K562 (cell line): ENCODE data around the gene CCDC78. TPM values are rescaled to one million over a fixed set of nuclear protein-coding genes. Genes with fewer than 3 reads are reported as not detected.

Experiments
- BRF2 ChIP-seq: IDR thresholded peaks from 3 replicates; pipeline ENCODE4 v1.6.1; 2011; ENCODE audit warnings: borderline replicate concordance, mild to moderate bottlenecking; ENCODE audit not compliant: insufficient read length, insufficient read depth
- CC2D1A ChIP-seq: fragments of 450-650 bp; IDR thresholded peaks from 2 replicates; pipeline ENCODE4 v1.6.1; 2017; ENCODE audit warnings: mild to moderate bottlenecking
- CHD2 ChIP-seq: IDR thresholded peaks from 2 replicates; pipeline ENCODE4 v1.6.1; 2011; ENCODE audit warnings: low read depth, low read length
- CREB5 ChIP-seq: fragments of 250-450 bp; sonication (Bioruptor Pico); IDR thresholded peaks from 2 replicates; pipeline ENCODE4 v1.5.0; 2020; ENCODE audit warnings: mild to moderate bottlenecking
- DIDO1 ChIP-seq: fragments of 450-650 bp; IDR thresholded peaks from 2 replicates; pipeline ENCODE4 v1.6.1; 2016; ENCODE audit warnings: low read depth, missing biosample characterization, missing genetic modification characterization
- HOXB6 ChIP-seq: fragments of 250-450 bp; sonication (Bioruptor Pico); IDR thresholded peaks from 2 replicates; pipeline ENCODE4 v1.5.1; 2022; ENCODE audit warnings: mild to moderate bottlenecking, borderline replicate concordance
- KAT7 ChIP-seq: sonication (generic); formaldehyde crosslinking; IDR thresholded peaks from 2 replicates; pipeline ENCODE4 v1.8.0; 2022; ENCODE audit warnings: missing genetic modification reagents, mild to moderate bottlenecking, borderline replicate concordance
- KDM4B ChIP-seq, 2 experiments: fragments of 450-650 bp in 1 of 2; sonication (generic) in 1 of 2; IDR thresholded peaks; 2 replicates each; pipeline ENCODE4 v1.6.1; 2016 to 2017; ENCODE audit warnings: borderline replicate concordance in 2 of 2, antibody characterized with exemption in 1 of 2, low read depth in 1 of 2, mild to moderate bottlenecking in 1 of 2
- MAZ ChIP-seq, 2 experiments: fragments of 450-650 bp in 1 of 2; sonication (generic) in 1 of 2; formaldehyde crosslinking; IDR thresholded peaks in 1 of 2; conservative IDR thresholded peaks in 1 of 2; 2 replicates each; pipeline versions ENCODE4 v1.4.0 to v1.5.0; 2020; ENCODE audit warnings: mild to moderate bottlenecking in 1 of 2, missing genetic modification reagents in 1 of 2
- PCBP2 ChIP-seq: fragments of 200-400 bp; formaldehyde crosslinking; IDR thresholded peaks from 2 replicates; pipeline ENCODE4 v1.6.1; 2018; ENCODE audit warnings: low read length, low read depth, mild to moderate bottlenecking, moderate library complexity; ENCODE audit not compliant: poor library complexity, severe bottlenecking
- PRMT5 ChIP-seq: sonication (generic); formaldehyde crosslinking; IDR thresholded peaks from 2 replicates; pipeline ENCODE4 v1.5.0; 2020; ENCODE audit warnings: missing genetic modification reagents
- RBBP5 ChIP-seq: fragments of 200-600 bp; sonication (generic); IDR thresholded peaks from 2 replicates; pipeline ENCODE4 v1.6.1; 2012; ENCODE audit warnings: borderline replicate concordance, mild to moderate bottlenecking, low read length, control low read depth, inconsistent platforms; ENCODE audit not compliant: insufficient read depth, poor library complexity, severe bottlenecking
- RBFOX2 ChIP-seq: fragments of 200-400 bp; formaldehyde crosslinking; IDR thresholded peaks from 2 replicates; pipeline ENCODE4 v1.6.1; 2017; ENCODE audit warnings: low read depth, mild to moderate bottlenecking, low read length, moderate library complexity
- TFAP4 ChIP-seq: sonication (generic); formaldehyde crosslinking; IDR thresholded peaks from 2 replicates; pipeline ENCODE4 v1.8.0; 2022; ENCODE audit warnings: missing genetic modification reagents, mild to moderate bottlenecking, moderate library complexity, borderline replicate concordance
- ZBTB17 ChIP-seq: fragments of 450-650 bp; formaldehyde crosslinking; IDR thresholded peaks from 2 replicates; pipeline ENCODE4 v1.4.0; 2020; ENCODE audit warnings: mild to moderate bottlenecking
- ZBTB5 ChIP-seq: fragments of 450-650 bp; IDR thresholded peaks from 2 replicates; pipeline ENCODE4 v1.6.1; 2017; ENCODE audit warnings: antibody characterized with exemption
- ZBTB7A ChIP-seq: IDR thresholded peaks from 2 replicates; pipeline ENCODE4 v1.6.1; 2011; ENCODE audit warnings: low read depth, mild to moderate bottlenecking, low read length, moderate library complexity, borderline replicate concordance; ENCODE audit not compliant: control insufficient read depth
- ZNF224 ChIP-seq: sonication (generic); formaldehyde crosslinking; IDR thresholded peaks from 2 replicates; pipeline ENCODE4 v1.8.0; 2022; ENCODE audit warnings: mild to moderate bottlenecking, missing genetic modification reagents
- polyA plus RNA-seq, 8 experiments: library from polyadenylated mRNA; depleted of rRNA in 4 of 8; stranded (reverse) in 5 of 8; unstranded in 3 of 8; fragments of >200 nt; fragmentation: Nextera tagmentation in 2 of 8; fragmentation: Illumina TruSeq in 1 of 8; extraction: Ambion mirVana in 2 of 8; extraction: Trizol in 1 of 8; gene quantifications; 2 replicates each; pipeline versions ENCODE4 v1.2.1 to v1.2.3, GENCODE V29; 2011 to 2014; ENCODE audit warnings: inconsistent platforms in 1 of 8, missing spikeins in 1 of 8
- total RNA-seq, 7 experiments: library from RNA; depleted of rRNA in 6 of 7; stranded (reverse); fragments of >200 nt in 6 of 7; fragmentation: Illumina TruSeq in 2 of 7; extraction: Trizol in 2 of 7; gene quantifications; 2 replicates each; pipeline versions ENCODE4 v1.2.1 to v1.2.3, GENCODE V29; 2011 to 2021; ENCODE audit warnings: low replicate concordance in 1 of 7
- TF ChIP-seq, protein P1 (sequence below): sonication (generic); formaldehyde crosslinking; IDR thresholded peaks from 2 replicates; pipeline ENCODE4 v1.8.1; 2023; ENCODE audit warnings: mild to moderate bottlenecking, missing genetic modification reagents

Gene CCDC78
- total and polyA plus RNA-seq, 9 of the 15 experiments (the other 6 are each of a cell fraction or from before 2014, with no cell fraction given) = 0.24 to 17.7 (median 2.9) TPM

GRCh38 chr16:683396-684070 is 42.7 kb downstream of the CCDC78 start (continued):
- TF ChIP-seq RBBP5 (peak; percentile 66), PRMT5 (0 out of 2 replicates have a peak, but pooled peaks have one; percentile 18), BRF2 (no peak), KAT7 (CRISPR knock-in tag) (no peak), CREB5 (CRISPR knock-in tag) (no peak), MAZ (CRISPR knock-in tag; conservative IDR thresholded peaks at IDR 0.05 in 1 of 2, IDR thresholded peaks at IDR 0.05 in 1 of 2) (0 out of 4 replicates have a peak, but pooled peaks of 1 of the 2 experiments have one; percentile 14), CHD2 (peak; percentile 59; the same call in 1 of the 2 replicates), ZBTB5 (no peak), DIDO1 (tag) (no peak), RBFOX2 (peak; percentile 76), CC2D1A (no peak), ZBTB17 (CRISPR knock-in tag) (peak; percentile 53; the same call in 1 of the 2 replicates), KDM4B (IDR thresholded peaks at IDR 0.05; ENCODE audit: borderline replicate concordance in 2 of 2, low read depth in 1 of 2) (no peak), ZBTB7A (peak; percentile 41; the same call in 1 of the 2 replicates), TFAP4 (CRISPR knock-in tag) (0 out of 2 replicates have a peak, but pooled peaks have one; percentile 45), PCBP2 (no peak), HOXB6 (CRISPR knock-in tag) (0 out of 2 replicates have a peak, but pooled peaks have one; percentile 18), ZNF224 (CRISPR knock-in tag) (no peak)
- TF ChIP-seq, protein P1, sequence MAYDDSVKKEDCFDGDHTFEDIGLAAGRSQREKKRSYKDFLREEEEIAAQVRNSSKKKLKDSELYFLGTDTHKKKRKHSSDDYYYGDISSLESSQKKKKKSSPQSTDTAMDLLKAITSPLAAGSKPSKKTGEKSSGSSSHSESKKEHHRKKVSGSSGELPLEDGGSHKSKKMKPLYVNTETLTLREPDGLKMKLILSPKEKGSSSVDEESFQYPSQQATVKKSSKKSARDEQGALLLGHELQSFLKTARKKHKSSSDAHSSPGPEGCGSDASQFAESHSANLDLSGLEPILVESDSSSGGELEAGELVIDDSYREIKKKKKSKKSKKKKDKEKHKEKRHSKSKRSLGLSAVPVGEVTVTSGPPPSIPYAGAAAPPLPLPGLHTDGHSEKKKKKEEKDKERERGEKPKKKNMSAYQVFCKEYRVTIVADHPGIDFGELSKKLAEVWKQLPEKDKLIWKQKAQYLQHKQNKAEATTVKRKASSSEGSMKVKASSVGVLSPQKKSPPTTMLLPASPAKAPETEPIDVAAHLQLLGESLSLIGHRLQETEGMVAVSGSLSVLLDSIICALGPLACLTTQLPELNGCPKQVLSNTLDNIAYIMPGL (CRISPR knock-in tag) = peak; percentile 43; the same call in 1 of the 2 replicates
